DMS53 (cell line): ENCODE results near the gene ODAD2.
"Not testable (repeated sequence)": the region's sequence is repeated elsewhere in the genome, so short reads cannot be mapped to it uniquely, and the experiment has no call there.

Experiments used
- DNase-seq: peaks from one replicate; lab custom pipeline; 2025; lab: John Stamatoyannopoulos, UW

Gene ODAD2

GRCh38 chr10:27969931-27970330, 28.9 kb downstream of the ODAD2 start:
- DNase-seq: not testable (repeated sequence)

GRCh38 chr10:27959093-27959715, 39.7 kb downstream of the ODAD2 start:
- no peak for DNase-seq

DNA sequence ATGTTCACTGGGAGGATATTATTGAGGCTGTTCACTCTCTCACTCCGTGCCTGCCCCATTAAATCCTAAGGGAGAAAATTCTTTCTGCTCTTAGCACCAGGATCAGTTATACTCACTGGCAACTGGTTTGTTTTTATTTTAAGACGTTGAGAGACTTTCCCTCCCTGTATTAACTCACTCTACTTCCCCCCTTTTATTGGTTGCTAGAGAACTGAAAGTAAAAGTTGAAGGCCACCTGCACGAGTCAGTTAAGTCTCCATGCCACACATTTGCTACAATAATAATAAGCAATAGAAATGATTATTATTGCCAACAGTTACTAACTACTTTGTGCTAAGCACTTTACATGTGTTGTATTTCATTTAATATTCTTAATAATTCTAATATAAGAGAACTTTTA, 40.5 kb downstream of the ODAD2 start:
- DNase-seq: not testable (repeated sequence)

DNA sequence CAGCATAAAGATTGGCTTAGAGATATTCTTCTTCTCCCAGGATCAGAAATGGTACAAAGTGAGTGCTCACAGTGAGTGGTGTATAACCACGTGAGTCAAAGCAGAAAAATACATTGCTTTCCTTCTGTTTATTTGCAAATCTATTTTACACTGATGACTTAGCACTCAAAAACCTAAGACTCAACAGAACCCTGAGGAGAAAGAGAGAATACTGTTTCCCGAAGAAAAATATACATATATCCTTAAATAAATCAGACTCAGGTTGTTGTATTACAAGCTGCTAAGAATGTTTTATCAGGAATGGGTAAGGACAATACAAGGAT, 48.7 kb downstream of the ODAD2 start:
- DNase-seq: no peak

DNA sequence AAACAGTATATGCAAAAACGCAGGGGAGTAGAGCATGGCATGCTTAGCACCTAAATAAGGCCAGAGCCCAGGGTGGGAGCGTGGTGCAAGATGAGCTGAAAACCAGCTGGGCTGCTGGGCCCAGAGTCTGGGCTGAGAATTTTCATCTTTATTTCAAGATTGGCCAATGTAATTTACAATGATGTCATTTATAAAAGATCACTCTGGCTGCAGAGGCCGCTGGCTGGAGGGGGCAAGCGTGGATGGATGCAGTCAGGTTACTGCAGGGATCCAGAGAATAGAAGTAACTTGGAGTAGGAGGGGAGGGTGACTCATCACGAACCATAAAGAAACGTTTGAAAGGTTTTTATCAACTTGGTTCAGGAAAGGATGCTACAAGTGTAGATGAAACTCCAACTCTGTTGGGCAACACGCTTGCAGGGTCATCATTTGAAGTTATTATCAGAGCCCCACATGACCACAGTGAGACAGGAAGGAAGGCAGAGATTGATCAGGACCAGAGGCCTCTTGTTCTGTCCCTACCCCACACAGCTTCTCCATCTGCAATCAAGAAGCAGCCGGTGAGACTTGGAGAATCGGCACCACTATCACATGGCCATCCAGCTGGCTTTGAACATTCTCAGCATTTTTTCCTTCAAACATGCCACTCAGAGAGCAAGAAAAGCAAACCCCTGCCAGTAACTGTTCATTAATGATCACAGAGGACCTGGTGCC, 49.2 kb downstream of the ODAD2 start:
- DNase-seq: no peak

DNA sequence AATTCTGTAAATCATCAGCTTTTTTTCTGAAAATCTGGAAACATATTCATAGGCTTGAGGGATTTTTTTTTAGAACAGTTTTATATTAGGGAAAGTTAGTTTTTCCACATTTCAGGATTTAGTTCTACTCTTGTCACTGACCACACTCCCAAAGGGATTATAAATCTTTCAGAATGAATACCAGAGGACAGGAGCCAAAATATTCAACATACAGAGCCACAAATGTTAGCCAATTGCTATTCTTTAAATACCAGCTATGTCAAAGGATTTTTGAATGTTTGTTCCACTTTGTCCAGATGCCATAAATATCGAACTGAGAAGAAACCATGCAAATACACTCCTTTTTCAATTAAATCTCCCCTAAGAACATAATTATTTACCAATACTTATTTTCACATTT, 50.7 kb downstream of the ODAD2 start:
- no peak for DNase-seq

GRCh38 chr10:27947540-27947939, 51.3 kb downstream of the ODAD2 start:
- DNase-seq: no peak

DNA sequence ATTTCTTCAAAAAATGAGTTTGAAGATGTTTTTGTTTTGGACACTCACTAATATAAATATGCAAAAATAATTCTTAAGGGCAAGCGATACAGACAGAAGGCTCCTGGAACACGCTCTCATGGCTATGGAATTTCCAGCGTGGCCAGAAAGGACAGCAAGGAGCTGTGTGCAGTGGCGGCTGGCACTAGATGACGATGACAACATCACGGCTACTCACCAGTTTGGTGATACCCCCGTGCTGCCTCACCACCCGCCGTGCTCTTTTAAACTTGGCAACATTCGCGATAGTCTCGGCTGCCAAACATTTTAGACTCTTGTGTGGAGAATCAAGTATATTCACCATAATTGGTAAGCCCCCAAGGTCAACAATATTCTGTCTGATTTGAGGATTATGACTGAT, 54.9 kb downstream of the ODAD2 start:
- DNase-seq: no peak

GRCh38 chr10:27914888-27915287, 84.0 kb downstream of the ODAD2 start:
- DNase-seq: no peak

GRCh38 chr10:27912231-27912630, 86.6 kb downstream of the ODAD2 start:
- DNase-seq: no peak

DNA sequence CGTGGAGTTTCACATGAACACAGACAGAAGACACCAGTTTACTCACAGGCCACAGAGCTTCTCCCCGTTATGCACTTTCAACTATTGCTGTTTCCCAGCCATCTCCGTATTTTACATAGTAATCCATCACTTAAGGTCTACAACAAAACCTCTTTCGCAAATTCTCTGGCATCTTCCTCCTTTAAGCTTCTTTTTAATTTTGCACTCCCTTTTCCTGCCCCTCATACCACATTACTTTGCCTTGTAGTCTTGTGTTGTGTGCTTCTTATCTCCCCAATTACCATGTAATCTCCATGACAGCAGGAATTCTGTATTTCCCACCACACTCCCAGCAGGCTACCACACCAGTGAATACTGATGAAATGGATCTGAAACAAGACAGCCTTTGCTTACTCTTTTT, 87.3 kb downstream of the ODAD2 start:
- DNase-seq: no peak

GRCh38 chr10:27911011-27911410, 87.9 kb downstream of the ODAD2 start:
- no peak for DNase-seq

DNA sequence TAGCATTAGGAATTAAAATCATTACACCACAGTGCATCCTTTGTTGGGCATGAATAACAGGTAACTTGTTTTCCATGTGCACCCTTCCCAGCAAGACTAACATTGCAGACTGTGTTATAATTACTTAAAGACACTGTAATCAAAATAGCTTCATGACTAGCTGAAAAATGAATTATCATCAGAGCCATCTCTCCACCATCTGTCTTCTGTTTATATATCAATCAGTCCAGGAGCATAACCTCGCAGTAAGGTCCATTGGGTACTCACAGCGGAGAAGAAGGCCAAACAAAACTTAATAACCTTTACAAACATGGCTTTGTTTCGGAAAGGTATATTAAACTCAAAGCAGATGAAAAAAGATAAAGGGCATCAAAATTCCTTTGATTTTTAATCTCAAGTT, 90.6 kb downstream of the ODAD2 start:
- DNase-seq: peak; percentile 57

GRCh38 chr10:27899485-27899884, 99.4 kb downstream of the ODAD2 start:
- peak; percentile 88 for DNase-seq

GRCh38 chr10:27899058-27899457, 99.8 kb downstream of the ODAD2 start:
- DNase-seq: peak; percentile 39

DNA sequence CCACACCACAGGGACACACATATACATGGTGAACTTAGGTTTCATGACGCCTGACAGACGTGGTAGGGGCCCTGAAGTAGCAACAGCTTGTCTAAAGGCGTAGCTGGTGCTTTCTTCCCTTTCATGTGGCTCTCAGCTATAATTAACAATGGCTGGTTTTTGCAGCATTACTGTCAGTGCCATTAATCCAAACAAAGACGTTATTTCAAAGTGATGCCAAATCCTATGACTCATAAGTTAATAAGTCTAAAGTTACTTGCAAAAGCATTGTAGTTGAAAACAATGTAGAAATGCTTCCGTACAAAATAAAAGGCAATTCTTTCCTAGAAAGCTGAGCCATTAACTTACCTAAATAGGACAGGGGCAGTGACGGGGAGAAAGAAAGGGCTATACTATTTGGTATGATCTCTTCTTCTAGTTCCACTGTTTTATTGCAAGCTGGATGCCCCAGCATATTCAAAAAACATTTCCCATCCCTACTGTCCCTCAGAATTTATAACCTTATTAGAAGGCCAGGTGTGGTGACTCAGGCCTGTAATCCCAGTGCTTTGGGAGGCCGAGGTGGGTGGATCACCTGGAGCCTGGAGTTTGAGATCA, 105.4 kb downstream of the ODAD2 start:
- DNase-seq: peak; percentile 50

GRCh38 chr10:27890971-27891370, 107.9 kb downstream of the ODAD2 start:
- DNase-seq: peak; percentile 72

DNA sequence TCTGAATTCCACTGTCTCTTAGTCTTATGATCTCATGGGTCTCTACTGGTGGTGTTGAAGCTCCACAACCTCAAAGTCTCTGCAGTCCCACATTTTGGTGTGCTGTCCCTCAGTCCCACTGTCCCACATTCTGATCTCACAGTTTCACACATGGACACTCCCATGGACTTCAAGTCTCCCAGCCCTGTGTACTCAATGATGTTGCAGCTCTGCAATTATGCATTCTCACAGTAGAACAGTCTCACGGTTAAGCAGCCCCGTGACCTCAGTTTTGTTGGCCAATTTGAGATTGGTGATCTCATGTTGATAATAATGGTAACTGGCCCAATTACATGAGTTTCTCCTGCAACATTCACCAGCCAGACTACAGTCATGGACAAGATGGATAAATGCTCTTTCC, 109.4 kb downstream of the ODAD2 start:
- DNase-seq: no peak

DNA sequence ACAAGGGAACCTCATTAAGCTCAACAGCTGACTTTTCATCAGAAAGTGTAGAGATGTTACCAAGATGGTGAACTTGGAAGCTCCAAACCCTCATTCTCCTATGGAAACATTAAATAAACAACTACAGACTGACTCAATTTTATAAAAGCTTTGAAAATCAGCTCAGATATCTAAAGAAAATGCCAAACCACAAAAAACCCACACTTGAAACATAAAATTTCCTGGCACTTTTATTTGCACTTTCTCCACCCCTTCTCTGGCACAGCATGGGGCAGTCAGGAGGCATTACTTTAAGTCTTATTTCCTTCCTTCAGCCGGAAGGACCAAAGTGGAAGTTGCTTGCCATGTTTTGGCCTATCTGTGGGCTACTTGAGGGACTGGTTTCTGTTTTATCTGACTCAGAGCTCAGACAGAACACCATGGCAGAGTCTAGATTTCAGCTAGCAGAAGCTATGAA, 114.7 kb downstream of the ODAD2 start:
- no peak for DNase-seq

GRCh38 chr10:27878281-27878680, 120.6 kb downstream of the ODAD2 start:
- DNase-seq: no peak

DNA sequence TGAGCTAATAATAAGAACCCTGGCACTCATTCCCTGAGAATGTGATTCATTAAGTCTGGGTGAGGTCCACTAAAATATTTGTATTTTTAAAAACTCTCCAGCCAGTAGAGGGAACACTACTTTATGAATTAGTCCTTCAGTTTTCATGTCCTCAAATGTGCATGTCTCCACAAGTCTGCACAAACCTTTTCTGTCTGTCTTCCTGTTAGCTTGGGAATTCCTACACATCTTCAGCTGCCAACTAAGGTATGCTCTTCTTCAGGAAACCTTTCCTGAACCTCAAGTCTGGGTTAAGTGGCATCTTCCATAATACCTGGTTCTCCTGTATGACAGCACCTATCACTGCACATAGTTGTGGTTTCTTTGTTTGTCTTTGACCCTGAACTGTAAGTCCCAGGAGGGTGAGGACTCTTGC, 133.7 kb downstream of the ODAD2 start:
- peak; percentile 17 for DNase-seq

DNA sequence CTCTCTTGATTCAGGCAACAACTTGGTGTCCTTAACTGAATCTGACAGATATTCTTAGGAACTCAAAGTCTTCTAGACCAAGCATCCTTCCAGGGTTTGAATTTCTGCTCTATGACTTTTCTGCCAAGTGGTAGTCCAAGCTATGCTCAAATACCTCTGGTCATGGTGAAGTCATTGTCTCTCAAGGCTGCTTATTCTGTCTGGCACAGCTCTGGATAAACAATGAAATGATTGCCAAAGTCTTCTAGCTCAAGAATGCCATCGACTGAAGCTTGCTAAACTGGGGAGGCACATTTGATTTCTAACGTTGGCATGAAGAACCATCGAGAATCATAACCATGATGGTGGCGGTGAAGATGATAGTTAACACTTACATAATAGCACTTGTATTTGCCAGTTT, 137.1 kb downstream of the ODAD2 start:
- no peak for DNase-seq

DNA sequence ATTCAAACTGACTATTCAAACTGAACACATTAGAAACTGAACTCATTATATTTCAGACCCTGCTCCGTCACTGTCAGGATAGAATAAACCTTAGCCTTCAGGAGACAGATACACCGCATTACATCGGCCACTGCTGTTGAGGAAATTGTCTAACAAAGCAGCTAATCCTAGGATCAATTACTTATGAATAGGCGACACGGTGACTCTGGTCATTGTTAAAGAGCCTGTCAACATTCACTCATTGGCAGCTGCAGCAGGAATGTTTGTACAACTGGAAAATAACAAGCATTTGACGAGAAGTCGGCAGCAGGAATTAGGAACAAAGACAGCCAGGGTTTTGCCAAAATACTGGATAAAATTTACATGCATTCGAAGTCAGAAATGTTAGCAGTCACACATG, 141.3 kb downstream of the ODAD2 start:
- peak; percentile 90 for DNase-seq

DNA sequence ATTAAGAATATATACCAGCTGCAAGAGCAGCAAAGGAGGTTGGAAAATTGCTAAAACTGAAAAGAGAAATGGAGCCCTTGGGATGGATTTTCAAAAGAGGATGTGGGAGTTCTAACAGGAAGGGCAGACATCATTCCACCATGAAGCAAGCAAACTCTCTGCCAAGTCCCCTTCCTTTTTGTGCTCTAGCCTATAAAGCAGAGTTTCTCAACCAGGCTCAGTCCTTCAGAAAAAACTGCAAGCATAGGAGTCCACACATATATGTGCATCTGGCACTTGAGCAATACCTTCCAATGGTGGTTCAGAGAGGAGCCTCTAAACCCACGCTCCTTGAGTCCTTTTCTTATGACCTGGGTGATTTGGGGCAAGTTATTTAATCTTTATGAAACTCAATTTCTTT, 154.7 kb downstream of the ODAD2 start:
- DNase-seq: no peak
